GM23338 (cell line): ENCODE data around the gene OR2AJ1.

Source experiments
- CREB1 ChIP-seq: fragments of 250-450 bp; sonication (Bioruptor Pico); IDR thresholded peaks from 2 replicates; pipeline ENCODE4 v1.5.0; 2020; ENCODE audit warnings: low read depth, mild to moderate bottlenecking, moderate library complexity
- EZH2 ChIP-seq: fragments of 200-600 bp; sonication (generic); IDR thresholded peaks from one replicate; pipeline ENCODE4 v1.8.0; 2017; ENCODE audit warnings: antibody characterized with exemption, mild to moderate bottlenecking, low read depth; ENCODE audit not compliant: unreplicated experiment
- EZH2phosphoT487 ChIP-seq: fragments of 200-600 bp; sonication (generic); IDR thresholded peaks from one replicate; pipeline ENCODE4 v1.8.1; 2018; ENCODE audit warnings: antibody characterized with exemption; ENCODE audit not compliant: unreplicated experiment
- JUNB ChIP-seq: IDR thresholded peaks from one replicate; pipeline ENCODE4 v1.6.1; 2016; ENCODE audit warnings: antibody characterized with exemption; ENCODE audit not compliant: unreplicated experiment
- POLR2AphosphoS5 ChIP-seq: IDR thresholded peaks from 2 replicates; pipeline ENCODE4 v1.6.1; 2016; ENCODE audit warnings: antibody characterized with exemption, low read depth
- STAT1 ChIP-seq: IDR thresholded peaks from one replicate; pipeline ENCODE4 v1.6.1; 2016; ENCODE audit warnings: antibody characterized with exemption; ENCODE audit not compliant: unreplicated experiment
- ZNF114 ChIP-seq: fragments of 250-450 bp; sonication (Bioruptor Pico); IDR thresholded peaks from 2 replicates; pipeline ENCODE4 v1.5.0; 2020; ENCODE audit warnings: mild to moderate bottlenecking, moderate library complexity
- ZNF331 ChIP-seq: fragments of 250-450 bp; sonication (Bioruptor Pico); IDR thresholded peaks from 2 replicates; pipeline ENCODE4 v1.5.0; 2020; ENCODE audit warnings: low read depth, mild to moderate bottlenecking, moderate library complexity
- TF ChIP-seq, protein P1 (sequence below), 2 experiments: fragments of 200-600 bp in 1 of 2; sonication (generic) in 1 of 2; conservative IDR thresholded peaks; 2 replicates each; pipeline versions ENCODE4 v1.5.1 to v1.6.1; 2016 to 2017; ENCODE audit warnings: antibody characterized with exemption in 2 of 2, low read depth in 2 of 2, mild to moderate bottlenecking in 2 of 2, moderate library complexity in 1 of 2
- TF ChIP-seq, protein P2 (sequence below): IDR thresholded peaks from 2 replicates; pipeline ENCODE4 v1.6.1; 2016; ENCODE audit warnings: antibody characterized with exemption
- TF ChIP-seq, protein P3 (sequence below): IDR thresholded peaks from one replicate; pipeline ENCODE4 v1.6.1; 2018; ENCODE audit warnings: antibody characterized with exemption; ENCODE audit not compliant: unreplicated experiment

GRCh38 chr1:247905910-247906503, 18.7 kb upstream of the OR2AJ1 start:
- TF ChIP-seq, protein P1, sequence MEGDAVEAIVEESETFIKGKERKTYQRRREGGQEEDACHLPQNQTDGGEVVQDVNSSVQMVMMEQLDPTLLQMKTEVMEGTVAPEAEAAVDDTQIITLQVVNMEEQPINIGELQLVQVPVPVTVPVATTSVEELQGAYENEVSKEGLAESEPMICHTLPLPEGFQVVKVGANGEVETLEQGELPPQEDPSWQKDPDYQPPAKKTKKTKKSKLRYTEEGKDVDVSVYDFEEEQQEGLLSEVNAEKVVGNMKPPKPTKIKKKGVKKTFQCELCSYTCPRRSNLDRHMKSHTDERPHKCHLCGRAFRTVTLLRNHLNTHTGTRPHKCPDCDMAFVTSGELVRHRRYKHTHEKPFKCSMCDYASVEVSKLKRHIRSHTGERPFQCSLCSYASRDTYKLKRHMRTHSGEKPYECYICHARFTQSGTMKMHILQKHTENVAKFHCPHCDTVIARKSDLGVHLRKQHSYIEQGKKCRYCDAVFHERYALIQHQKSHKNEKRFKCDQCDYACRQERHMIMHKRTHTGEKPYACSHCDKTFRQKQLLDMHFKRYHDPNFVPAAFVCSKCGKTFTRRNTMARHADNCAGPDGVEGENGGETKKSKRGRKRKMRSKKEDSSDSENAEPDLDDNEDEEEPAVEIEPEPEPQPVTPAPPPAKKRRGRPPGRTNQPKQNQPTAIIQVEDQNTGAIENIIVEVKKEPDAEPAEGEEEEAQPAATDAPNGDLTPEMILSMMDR (conservative IDR thresholded peaks at IDR 0.05; ENCODE audit: low read depth in 2 of 2), result no peak
- no peak for TF ChIP-seq POLR2AphosphoS5
- TF ChIP-seq JUNB, result no peak
- TF ChIP-seq EZH2, result no peak
- TF ChIP-seq, protein P2, sequence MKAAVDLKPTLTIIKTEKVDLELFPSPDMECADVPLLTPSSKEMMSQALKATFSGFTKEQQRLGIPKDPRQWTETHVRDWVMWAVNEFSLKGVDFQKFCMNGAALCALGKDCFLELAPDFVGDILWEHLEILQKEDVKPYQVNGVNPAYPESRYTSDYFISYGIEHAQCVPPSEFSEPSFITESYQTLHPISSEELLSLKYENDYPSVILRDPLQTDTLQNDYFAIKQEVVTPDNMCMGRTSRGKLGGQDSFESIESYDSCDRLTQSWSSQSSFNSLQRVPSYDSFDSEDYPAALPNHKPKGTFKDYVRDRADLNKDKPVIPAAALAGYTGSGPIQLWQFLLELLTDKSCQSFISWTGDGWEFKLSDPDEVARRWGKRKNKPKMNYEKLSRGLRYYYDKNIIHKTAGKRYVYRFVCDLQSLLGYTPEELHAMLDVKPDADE, result no peak
- TF ChIP-seq ZNF114, result no peak
- no peak for TF ChIP-seq STAT1
- no peak for TF ChIP-seq EZH2phosphoT487
- TF ChIP-seq CREB1 (CRISPR knock-in tag), result no peak
- TF ChIP-seq, protein P3, sequence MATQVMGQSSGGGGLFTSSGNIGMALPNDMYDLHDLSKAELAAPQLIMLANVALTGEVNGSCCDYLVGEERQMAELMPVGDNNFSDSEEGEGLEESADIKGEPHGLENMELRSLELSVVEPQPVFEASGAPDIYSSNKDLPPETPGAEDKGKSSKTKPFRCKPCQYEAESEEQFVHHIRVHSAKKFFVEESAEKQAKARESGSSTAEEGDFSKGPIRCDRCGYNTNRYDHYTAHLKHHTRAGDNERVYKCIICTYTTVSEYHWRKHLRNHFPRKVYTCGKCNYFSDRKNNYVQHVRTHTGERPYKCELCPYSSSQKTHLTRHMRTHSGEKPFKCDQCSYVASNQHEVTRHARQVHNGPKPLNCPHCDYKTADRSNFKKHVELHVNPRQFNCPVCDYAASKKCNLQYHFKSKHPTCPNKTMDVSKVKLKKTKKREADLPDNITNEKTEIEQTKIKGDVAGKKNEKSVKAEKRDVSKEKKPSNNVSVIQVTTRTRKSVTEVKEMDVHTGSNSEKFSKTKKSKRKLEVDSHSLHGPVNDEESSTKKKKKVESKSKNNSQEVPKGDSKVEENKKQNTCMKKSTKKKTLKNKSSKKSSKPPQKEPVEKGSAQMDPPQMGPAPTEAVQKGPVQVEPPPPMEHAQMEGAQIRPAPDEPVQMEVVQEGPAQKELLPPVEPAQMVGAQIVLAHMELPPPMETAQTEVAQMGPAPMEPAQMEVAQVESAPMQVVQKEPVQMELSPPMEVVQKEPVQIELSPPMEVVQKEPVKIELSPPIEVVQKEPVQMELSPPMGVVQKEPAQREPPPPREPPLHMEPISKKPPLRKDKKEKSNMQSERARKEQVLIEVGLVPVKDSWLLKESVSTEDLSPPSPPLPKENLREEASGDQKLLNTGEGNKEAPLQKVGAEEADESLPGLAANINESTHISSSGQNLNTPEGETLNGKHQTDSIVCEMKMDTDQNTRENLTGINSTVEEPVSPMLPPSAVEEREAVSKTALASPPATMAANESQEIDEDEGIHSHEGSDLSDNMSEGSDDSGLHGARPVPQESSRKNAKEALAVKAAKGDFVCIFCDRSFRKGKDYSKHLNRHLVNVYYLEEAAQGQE, result no peak
- TF ChIP-seq ZNF331 (CRISPR knock-in tag), result no peak
